Glomerular endothelial cell (primary cell): ENCODE measurements around the gene ALDH4A1. TPM values are rescaled to one million over a fixed set of nuclear protein-coding genes. Genes with fewer than 3 reads are reported as not detected.
"Not testable (repeated sequence)": the region's sequence is repeated elsewhere in the genome, so short reads cannot be mapped to it uniquely, and the experiment has no call there.

Source experiments
- DNase-seq: peaks from one replicate; pipeline ENCODE4 v3.0.0-alpha.2; 2011; ENCODE audit warnings: low read depth, low spot score; ENCODE audit errors: extremely low read depth
- total RNA-seq: library from RNA; depleted of rRNA; stranded (reverse); fragments of >200 nt; gene quantifications from 2 replicates; pipeline ENCODE4 v1.2.3, GENCODE V29; 2015

The ALDH4A1 gene
- total RNA-seq, 1 donor from 2014 or later: 14.8 TPM

DNA sequence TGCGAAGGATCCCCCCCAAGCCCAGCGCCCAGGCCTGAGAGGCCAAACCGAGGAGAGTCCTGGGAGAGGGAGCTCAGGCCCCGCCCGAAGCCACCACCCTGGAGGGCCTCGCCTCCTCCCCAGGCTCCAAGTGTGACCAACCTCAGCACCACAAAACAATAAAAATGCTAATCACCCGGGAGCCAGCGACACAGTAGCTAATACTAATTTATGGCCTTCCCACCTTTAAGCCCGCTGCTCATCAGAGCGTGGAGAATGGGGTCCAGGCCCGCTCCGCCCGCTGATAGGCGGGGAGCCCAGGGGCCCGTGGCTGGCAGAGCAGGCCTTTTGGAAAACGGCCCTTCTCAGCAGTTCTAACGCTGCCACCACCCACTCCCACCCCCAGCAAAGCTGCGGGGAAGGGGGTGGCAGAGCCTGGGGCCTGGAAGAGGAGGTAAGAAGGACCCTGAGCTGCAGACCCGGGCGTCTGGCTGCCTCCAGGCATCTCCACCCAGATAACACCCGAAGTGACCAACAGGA is 22.5 kb downstream of the ALDH4A1 start:
- no peak for DNase-seq

DNA sequence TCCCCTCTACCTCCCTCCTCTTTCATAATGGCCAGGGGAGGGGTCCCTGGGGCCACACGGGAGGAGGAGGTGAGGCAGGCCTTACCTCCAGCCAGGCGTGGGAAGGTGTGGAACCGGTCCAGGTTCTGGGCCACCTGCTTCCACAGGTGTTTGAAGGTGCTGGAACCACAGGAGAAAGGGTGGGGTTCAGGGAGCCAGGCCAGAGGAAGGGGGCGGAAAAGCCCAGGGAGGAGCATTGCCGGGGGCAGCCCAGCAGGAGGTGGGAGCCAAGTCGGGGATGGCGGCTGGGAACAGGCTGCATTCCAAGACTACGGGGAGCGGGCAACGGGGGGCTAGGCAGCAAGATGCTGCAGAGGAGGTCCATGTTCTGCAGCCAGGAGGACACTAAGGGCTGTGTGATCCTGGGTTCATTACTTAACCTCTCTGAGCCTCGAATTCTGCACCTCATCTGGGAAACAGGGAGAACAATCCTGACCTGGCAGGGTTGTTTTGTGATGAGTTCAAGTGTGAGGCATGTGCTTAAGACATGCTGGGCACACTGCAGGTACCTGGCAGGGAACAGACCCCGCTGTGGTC is 23.1 kb downstream of the ALDH4A1 start:
- no peak for DNase-seq

DNA sequence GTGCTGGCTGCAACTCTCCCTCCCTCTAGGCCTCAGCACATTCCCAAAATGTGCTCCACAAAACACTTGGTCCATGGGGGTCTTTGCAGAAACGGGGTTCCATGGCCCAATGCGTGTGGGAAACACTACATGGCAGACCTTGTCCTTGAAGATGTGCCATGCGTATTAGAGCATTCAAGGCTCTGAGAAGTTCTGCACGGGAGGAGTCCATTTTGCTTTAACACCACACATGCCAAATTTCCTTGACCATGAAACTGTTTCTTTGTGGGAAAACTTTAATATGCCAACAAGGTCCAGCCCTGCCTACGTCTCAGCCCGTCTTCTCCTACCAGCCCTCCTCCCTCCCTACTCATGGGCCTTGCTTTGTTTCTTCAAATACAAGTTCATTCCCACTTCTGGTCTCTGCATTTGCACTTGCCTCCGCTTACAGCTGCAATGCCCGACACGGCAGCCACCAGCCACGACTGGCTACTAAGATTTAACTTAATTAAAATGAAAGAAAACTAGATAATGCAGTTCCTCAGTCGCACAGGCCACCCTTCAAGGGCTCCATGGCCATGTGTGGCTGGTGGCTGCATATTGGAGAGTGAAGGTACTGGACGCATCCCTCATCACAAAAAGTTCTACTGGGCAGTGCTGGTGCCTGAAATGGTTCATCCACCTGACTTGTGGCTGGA is 23.7 kb downstream of the ALDH4A1 start:
- DNase-seq: no peak

GRCh38 chr1:18877282-18877681 is 25.1 kb downstream of the ALDH4A1 start:
- DNase-seq: no peak

- DNase-seq: no peak
These were observed 26.1 kb downstream of the ALDH4A1 start for GRCh38 chr1:18876210-18876609.

GRCh38 chr1:18875796-18876128 is 26.6 kb downstream of the ALDH4A1 start:
- no peak for DNase-seq

DNA sequence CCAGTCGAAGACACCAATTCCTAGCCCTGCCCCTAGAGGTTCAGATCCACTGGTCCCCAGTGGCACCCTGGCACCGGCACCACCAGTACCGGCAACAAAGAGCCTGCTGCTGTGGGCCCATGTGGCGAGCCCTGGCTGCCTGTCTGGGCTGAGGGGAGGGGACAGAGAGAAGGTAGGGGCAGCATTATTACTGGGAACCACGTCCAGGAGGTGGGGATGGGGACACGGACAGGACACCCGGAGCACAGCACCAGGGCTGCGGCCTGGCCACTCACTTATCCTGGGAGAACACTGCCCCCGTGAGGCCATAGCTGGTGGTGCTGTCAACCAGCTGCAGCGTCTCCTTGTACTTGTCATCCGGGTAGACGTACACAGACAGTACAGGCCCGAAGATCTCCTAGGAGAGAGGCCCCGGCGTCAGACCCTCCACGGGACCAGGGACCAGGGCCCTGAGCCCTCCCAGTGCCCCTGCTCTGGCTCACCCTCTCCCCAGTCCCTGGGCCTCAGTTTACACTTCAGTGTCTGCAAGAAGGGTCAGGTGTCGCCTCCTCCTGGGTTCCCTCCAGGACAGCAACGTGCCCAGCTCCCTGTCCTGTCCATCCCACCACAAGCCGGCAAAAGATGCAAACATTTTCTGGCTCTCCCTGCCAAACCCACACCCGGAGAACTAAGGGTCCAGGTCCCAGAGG is 27.1 kb downstream of the ALDH4A1 start:
- peak; percentile 52 for DNase-seq

DNA sequence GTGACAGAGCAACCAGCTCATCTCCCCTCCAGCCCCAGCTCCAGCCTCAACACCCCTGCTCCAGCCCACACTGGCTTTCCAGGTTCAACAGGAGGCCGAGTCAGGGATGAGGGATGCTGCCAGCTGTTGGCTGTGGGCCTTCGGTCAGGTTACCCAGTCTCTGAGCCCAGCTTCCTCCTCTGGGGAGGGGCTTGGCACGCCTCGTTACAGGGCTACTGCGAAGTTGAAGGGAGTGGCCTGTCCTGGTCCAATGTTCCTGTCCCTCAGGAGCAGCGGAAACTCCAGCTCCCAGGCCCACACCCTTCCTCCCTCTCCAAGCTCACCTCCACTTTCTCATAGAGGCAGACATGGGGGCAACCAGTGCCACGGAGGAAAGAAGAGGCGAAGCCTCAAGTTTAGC is 27.8 kb downstream of the ALDH4A1 start:
- no peak for DNase-seq

- no peak for DNase-seq
These were observed 28.3 kb downstream of the ALDH4A1 start for GRCh38 chr1:18874036-18874435.

GRCh38 chr1:18872071-18872611 is 30.2 kb downstream of the ALDH4A1 start:
- DNase-seq: no peak

- no peak for DNase-seq
These were observed 30.8 kb downstream of the ALDH4A1 start for GRCh38 chr1:18871401-18872070.

DNA sequence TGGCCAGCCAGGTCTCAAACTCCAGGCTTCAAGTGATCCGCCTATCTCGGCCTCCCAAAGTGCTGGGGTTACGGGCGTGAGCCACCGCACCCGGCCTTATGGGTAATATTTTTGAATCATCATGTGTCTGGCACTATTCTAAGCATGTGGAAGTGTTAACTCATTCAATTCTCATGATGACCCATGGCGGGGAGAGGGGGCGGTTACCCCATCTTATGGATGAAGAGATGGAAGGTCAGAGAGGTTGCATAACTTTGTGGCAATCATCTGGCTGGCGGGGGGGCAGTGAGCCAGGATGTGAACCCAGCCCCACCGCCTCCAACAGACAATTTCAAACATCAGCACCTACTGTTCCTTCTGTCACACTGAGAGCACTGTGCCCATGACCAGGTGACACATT is 31.4 kb downstream of the ALDH4A1 start:
- no peak for DNase-seq

DNA sequence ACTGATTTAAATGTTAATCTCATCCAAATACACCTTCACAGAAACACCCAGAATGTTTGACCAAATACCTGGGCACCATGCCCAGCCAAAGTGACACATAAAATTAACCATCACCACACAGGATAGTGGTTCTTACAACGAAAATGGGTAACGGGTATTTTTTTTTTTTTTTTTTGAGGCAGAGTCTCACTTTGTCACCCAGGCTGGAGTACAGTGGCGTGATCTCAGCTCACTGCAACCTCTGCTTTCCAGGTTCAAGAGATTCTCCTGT is 31.8 kb downstream of the ALDH4A1 start:
- not testable (repeated sequence) for DNase-seq

DNA sequence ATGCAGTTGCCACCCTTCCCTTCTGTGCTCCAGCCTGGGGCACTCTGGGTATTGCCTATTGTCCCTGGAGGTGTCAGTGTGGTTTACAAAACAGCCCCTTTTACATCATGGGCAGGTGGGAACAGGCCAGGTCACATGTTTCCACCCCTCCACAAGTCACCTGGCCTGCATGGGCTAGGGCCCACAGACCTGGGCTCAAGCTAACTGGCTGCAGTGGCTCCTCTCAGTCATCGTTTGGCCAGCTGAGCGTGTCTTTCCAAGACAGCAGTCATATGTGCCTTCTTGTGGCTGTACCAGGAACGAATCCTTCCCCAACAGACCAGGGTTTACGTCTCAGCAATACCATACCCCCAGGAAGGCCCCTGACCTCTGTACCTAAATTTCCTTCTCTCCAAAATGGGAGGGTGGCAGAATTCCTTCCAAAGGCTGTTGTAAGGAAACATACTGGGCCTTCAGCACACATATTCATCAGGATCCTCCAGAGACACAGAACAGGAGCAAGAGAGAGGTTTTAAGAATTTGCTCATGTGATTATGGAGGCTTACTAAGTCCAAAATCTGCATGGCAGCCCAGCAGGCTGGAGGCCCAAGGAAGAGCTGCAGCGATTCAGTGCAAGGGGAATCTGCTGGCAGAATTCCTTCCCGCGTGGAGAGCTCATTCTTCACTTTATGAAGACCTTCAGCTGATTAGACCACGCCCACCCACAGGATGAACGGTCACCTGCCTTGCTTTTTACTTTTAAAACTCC is 32.3 kb downstream of the ALDH4A1 start:
- DNase-seq: no peak

DNA sequence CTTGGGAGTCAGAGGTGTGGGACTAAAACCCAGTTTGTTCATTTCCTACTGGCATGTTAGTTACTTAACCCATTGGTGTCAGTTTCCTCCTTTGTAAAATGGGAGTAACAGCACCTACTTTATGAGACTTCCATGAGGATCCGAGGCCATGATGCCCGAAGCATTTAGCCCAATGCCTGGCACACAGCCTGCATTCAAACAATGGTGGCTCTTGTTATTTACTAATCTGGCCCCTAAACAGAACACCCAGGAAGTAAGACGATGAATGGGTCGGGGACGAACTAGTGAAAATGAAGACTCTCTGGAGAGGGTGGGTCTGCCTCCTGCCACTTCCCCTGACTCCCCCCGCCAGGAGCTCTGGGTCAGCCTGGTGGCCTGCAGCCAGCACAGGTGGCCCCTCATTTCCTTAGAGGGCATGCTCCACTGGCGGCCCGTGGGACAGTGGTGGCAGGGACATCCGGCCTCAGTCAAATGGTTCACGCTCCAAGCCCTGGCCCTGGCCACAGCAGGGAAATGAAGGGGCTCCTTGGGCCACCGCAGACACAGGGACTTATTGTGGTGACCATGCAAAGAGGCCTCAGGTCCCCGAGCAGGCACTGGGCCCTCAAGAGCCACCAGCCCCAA is 33.4 kb downstream of the ALDH4A1 start:
- no peak for DNase-seq

DNA sequence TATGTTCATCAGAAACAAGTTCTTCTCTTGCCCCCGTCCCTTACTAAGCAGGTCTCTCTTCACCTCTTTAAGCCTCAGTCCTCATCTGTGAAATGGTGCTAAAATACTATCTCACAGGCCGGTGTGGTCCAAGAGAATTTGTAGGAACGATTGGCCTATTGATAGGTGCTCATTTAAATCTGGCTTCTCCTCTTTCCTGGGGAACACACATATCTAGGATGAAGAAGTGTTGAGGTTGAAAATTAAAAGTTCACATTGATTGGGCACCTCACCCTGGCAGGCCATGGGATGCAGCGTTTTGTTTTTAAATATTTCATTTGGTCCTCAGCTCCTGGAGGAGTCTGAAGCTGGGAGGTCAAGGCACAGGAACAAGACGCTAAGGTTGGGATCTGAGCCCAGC is 34.0 kb downstream of the ALDH4A1 start:
- no peak for DNase-seq

- DNase-seq: no peak
These were observed 35.5 kb downstream of the ALDH4A1 start for GRCh38 chr1:18866846-18867245.

DNA sequence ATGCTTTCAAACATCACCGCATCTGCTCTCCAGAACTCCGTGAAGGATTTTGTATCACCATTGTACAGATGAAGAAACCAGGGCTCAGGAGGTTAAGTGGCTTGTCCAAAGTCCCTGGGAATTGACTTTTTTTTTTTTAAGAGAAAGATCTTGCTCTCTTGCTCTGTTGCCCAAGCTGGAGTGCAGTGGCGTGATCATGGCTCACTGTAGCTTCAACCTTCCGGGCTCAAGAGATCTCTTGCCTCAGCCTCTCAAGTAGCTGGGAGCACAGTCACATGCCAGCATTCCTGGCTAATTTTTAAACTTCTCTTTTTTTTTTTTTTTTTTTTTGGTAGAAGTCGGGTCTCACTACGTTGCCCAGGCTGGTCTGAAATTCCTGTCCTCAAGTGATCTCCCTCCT is 36.0 kb downstream of the ALDH4A1 start:
- no peak for DNase-seq

GRCh38 chr1:18865176-18865575 is 37.2 kb downstream of the ALDH4A1 start:
- DNase-seq: no peak

GRCh38 chr1:18861590-18861989 is 40.8 kb downstream of the ALDH4A1 start:
- DNase-seq: no peak
